ENCODE data around the gene LCN9.
"Not testable (repeated sequence)": the region's sequence is repeated elsewhere in the genome, so short reads cannot be mapped to it uniquely, and the experiment has no call there.

The LCN9 gene

GRCh38 chr9:135662758-135663450, at the start of gene LCN9:
TSS of gene LCN9 (plus strand) at chr9:135663309. CDS start at chr9:135663322, 13 bp downstream.
- no peak for DNase-seq (ENCODE audit: low read depth in 2 of 2, low spot score in 1 of 2)

DNA sequence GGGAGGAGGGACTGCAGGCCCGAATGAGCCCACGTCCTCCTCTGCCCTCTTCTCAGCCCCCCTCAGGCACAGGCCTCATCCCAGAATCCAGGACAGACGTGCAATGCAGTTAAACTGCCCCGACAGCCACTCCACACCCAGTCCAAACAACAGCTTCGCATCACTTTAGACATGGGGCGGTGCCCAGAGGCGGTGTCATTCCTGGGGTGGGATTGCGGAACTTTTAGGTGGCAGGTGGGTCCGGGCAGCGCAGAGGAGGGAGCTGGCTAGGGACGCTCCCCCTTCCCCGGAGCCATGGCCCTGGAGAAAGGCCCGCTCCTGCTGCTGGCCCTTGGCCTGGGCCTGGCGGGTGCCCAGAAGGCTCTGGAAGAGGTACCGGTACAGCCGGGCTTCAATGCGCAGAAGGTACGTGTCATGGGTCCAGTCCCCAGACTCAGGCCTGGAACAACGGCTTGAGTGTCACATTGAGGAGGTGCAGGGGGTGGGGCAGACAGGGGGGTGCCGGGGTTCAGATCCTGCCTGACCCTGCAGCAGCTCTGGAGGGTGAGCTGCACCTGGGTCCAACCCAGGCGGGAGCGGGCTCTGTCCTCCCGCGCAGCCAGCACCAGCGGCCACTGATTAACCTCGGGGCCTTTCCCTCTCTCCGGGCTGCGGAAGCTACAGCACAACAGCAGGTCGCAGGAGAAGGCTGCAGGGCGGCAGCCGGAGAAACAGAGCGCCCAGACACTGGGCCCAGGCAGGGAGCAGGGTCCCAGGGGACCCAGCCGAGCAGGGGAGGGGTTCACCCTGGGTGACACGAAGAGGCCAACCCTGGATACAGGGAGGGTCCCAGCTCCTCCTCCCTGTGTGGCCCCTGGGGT, 48.9 kb upstream of the LCN9 start:
- DNase-seq (ENCODE audit: low read depth in 2 of 2, low spot score in 1 of 2): no peak

DNA sequence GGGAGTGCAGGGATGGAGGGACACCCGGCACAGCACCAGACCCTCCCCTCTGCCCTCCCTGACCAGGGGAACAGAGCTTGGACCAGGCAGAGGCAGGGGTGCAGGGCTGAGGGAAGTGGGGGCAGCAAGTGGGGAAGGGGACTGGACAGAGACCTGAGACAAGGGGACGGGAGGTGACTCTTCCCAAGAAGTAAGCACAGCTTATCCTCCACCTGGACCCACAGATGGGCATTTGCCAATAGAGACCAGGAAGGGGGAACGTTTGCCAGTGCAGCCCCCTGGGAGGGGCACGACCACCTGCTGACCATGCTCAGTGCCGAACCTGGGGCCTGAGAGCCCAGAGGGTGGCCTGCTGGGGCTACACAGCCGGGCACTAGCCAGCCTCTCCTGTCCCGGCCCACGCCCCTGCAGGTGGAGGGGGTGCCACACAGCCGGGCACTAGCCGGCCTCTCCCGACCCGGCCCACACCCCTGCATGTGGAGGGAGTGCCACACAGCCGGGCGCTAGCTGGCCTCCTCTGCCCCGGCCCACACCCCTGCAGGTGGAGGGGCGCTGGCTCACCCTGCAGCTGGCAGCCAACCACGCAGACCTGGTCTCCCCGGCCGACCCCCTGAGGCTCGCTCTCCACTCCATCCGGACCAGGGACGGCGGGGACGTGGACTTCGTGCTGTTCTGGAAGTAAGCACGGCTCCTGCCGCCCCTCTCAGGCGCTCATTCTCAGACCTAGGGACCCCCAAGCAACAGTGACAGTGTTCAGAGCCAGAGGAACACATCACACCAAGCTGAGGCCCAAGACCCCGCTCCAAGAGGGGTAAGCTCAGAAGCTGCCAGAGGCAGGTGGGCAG, 48.1 kb upstream of the LCN9 start:
- DNase-seq (ENCODE audit: low read depth in 2 of 2, low spot score in 1 of 2): no peak

GRCh38 chr9:135615666-135616618, 47.2 kb upstream of the LCN9 start:
- DNase-seq (ENCODE audit: low read depth in 2 of 2, low spot score in 1 of 2): no peak

DNA sequence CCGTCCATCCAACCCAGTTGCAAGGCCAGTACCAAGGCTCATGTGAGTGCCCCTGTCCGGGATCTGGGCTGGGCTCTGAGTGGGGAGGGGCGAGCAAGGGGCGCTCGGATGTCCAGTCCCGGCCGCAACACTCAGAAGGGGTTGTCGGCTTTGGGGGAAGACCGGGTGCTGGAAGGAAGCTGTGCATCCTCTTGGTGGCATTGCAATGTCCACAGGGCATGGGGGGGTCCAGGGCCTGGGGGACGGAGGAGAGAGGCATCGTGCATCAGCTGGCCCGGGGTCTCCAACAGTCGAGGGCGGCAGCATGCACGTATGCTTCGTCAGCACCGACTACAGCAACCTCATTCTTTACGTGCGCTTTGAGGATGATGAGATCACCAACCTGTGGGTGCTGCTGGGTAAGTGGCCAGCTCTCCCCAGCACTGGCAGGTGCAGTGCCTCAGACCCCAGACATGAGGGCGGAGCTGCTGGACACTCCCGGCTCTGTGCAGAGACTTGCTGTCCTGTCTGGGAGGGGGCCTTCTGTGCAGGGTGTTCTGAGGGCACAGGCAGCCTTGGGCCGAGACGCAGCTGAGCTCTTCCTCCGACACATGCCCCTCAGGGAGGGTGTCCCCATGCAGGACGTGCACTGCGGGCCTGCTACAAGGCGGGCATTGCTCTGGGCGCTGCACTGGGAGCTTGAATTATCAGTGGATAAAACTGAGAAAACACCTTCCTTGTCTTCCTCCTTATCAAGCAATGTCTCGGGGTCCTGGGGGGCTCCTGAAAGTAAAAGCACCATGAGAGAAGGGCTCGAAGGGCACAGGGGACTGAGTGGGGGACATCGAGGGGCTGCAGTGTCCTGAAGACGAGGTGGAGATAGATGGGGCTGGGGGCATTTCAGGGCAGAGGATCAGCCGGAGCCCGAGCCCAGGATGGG, 46.2 kb upstream of the LCN9 start:
- DNase-seq (ENCODE audit: low read depth in 2 of 2, low spot score in 1 of 2): no peak

GRCh38 chr9:135617538-135617900, 45.6 kb upstream of the LCN9 start:
- no peak for DNase-seq (ENCODE audit: low read depth in 2 of 2, low spot score in 1 of 2)

DNA sequence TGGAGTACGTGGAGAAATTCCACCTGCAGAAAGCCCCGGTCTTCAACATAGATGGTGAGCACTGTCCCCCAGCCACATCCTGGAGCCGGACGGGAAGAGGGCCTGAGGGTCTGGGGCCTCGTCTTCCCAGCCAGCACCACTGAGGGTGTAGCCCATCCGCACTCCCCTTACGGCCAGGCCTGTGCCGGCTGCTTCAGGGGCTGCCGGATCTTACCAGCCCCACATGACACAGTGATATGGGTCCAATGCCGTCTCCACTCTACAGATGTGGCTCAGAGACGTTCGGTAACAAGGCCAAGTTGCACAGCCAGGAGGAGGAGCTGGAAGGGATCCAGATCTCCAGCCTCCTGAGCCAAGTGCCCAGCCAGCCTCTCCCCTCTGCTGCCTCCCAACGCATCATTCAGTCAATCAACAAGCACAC, 45.1 kb upstream of the LCN9 start:
- no peak for DNase-seq (ENCODE audit: low read depth in 2 of 2, low spot score in 1 of 2)

- DNase-seq (ENCODE audit: low read depth in 2 of 2, low spot score in 1 of 2): no peak
Observed at GRCh38 chr9:135618866-135619598, 44.1 kb upstream of the LCN9 start.

GRCh38 chr9:135619599-135619886, 43.6 kb upstream of the LCN9 start:
- no peak for DNase-seq (ENCODE audit: low read depth in 2 of 2, low spot score in 1 of 2)

DNA sequence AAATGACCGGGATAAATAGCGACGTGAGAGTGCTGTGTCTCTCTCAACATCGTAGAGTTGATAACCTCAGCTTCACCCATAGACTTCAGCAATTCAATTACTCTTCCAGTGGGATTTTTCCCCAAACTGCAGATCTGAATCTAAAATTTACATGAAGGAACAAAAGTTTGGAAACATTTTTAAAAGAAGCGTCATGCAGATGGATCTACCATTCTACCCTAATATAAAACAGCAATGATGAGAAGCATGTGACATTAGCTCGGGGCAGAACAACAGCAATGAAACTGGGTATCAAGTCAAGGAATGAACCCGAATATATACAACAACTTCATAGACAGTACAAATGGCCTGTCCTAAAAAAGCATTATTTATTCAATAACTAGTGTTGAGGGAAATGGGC, 42.6 kb upstream of the LCN9 start:
- DNase-seq (ENCODE audit: low read depth in 2 of 2, low spot score in 1 of 2): no peak

- DNase-seq (ENCODE audit: low read depth in 2 of 2, low spot score in 1 of 2): no peak
Observed at GRCh38 chr9:135622415-135623020, 40.6 kb upstream of the LCN9 start.

DNA sequence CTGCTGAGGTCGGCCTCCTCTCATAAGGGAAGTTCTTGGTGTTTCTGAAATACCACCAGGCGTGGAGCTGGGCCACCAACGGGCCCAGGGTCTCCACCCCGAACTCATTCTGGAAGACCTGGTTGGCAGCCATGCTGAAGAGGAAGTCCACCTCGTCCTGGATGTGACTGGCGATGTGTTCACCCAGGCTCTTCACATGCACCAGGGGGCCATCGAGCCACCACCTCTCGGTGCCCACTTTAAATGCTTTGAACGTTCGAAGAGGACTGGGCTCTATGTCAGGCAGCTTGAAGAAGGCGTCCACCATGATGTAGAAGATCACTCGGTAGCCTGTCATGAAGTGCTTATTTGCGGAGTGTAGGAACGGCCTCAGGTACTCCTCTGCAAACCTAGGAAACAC, 38.8 kb upstream of the LCN9 start:
- no peak for DNase-seq (ENCODE audit: low read depth in 2 of 2, low spot score in 1 of 2)

DNA sequence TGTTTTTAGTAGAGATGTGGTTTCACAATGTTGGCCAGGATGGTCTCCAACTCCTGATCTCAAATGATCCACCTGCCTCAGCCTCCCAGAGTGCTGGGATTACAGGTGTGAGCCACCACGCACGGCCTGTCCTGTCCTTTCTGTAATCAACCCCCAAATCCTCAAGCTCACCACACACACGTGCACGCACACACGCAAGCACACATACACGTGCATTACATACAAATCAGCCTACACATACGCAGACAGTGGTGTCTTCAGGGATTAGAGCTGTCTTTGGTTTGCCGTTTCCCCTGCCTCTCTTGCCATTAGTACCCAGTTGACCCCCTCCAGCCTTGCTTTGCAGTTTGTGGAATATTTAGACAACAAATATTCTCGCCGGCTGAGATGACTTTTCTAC, 30.3 kb upstream of the LCN9 start:
- no peak for DNase-seq (ENCODE audit: low read depth in 2 of 2, low spot score in 1 of 2)

DNA sequence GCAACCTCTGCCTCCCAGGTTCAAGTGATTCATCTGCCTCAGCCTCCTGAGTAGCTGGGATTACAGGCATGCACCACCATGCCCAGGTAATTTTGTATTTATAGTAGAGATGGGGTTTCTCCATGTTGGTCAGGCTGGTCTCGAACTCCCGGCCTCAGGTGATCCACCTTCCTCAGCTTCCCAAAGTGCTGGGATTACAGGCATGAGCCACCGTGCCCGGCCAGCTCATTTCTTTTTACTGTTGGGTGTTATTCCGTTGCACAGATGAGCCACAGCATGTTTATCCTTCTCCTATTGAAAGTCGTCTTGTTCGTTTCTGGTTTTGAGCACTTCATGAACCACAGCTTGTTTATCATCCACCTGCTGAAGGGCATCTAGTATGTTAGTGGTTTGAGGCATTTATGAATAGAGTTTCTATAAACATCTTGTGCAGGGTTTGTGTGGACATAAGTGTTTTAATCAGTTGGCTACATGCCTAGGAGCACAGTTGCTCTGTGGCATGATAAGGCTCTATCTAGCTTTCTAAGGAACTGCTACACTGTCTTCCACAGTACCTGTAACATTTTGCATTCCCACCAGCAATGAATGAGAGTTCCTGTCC, 26.1 kb upstream of the LCN9 start:
- not testable (repeated sequence) for DNase-seq (ENCODE audit: low read depth in 2 of 2, low spot score in 1 of 2)

- no peak for DNase-seq (ENCODE audit: low read depth in 2 of 2, low spot score in 1 of 2)
Observed at GRCh38 chr9:135639196-135639595, 23.9 kb upstream of the LCN9 start, which contains the start of gene GLT6D1. TSS of gene GLT6D1 (minus strand) at chr9:135639540. CDS start at chr9:135639187, 353 bp downstream.

- DNase-seq (ENCODE audit: low read depth in 2 of 2, low spot score in 1 of 2): no peak
Observed at GRCh38 chr9:135641047-135641446, 22.1 kb upstream of the LCN9 start.

DNA sequence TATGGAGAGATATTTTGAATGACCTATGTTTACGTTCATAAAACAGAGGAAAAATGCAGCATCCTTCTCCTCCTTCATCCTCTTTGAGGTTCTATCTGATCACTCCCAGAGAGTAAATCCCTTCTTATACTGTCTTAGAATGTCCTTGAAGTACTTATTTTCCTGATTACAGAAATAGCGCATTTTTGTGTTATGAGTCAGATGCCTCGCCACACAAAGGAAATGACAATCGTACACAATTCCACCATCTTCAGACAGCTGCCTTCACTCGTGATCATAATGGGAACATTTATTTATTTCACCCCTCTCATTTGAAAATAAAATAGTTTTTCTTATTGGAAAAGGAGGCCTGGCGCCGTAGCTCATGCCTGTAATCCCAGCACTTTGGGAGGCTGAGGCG, 21.4 kb upstream of the LCN9 start:
- DNase-seq (ENCODE audit: low read depth in 2 of 2, low spot score in 1 of 2): no peak

DNA sequence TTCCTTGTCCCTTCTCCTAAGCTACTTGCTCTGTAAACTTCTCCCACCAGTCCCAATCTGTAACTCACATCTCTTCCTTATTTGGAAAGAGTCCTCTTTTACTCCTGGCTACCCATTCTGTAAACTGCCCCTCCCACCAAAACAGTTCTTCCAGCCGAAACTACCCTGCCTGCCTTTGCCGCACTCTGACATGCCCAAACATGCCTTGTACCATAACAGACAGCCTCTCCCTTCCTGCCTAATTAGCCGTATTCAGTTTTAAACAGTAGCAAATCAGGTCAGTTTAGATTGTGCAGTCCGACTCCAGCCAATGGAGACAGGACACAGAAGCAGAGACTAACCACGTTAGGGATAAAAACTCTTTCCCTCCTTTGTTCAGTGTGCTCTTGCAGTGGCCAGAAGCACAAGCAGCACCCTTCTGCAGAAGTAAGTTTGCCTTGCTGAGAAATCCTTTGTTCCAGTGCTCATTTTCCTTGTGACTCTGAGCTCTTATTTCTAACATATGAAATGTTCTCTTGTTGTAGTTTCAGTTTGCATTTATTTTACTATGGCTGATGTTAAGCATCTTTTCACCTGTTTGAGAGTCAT, 18.4 kb upstream of the LCN9 start:
- DNase-seq (ENCODE audit: low read depth in 2 of 2, low spot score in 1 of 2): no peak

All from stimulated activated CD8-positive, alpha-beta memory T cell treated with anti-CD3 and anti-CD28 coated beads, Interleukin-4, amount 100 ng/mL, for 1 hour (primary cell).